ENCODE data around the gene UCHL1.

Gene UCHL1

DNA sequence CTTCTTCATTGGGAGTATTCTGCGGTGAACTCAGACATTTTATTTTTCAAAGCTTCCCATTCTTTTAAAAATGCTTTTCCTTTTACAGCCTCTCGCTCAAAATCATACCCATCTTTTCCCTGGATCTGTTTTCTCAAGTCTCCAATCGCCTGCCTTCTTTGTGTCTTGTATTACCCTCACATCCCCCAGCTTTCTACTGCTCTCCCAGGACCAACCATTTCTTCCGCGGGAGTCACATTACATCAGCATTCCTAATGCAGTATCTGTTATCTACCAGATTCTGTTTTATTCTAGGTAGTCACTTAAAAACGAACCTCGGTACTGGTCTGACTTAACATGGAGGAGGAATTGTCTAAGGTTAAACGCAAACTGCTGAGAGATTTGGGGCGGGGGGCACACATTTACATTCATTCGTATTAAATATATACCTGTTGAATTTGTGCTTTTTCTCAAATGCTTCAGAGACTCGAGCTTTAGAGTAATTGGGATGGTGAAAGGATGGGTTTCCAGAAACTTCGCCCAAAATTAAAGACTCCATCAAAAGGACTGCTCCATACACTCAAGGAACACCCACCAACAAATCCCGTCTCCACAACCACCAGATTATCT is 493 bp upstream of the UCHL1 start:
- Histone ChIP-seq H3K9me3 (replicated peaks in 1 of 11) (peaks cover 10 to 17% (median 14%) of the 10 kb centered on the region in 11 experiments; a peak in 19 of 22 replicates), H3K9ac (peak overlapping the region in 9 of 11 experiments; percentile 54 to 89 (median 81); a peak in 11 of 22 replicates), H3K27ac (peak overlapping the region in 4 of 11 experiments; percentile 79 to 87 (median 82); a peak in 4 of 22 replicates), H3K4me2 (peak overlapping the region; percentile 74 to 84 (median 77)), H4K20me1 (peaks cover 0 to 31% (median 0%) of the 10 kb centered on the region in 11 experiments; a peak in 6 of 22 replicates), H3K4me1 (peaks cover 0 to 18% (median 14%) of the 10 kb centered on the region in 10 experiments; a peak in 14 of 20 replicates), H3K27me3 (peaks cover 0 to 12% (median 0%) of the 10 kb centered on the region in 11 experiments; a peak in 4 of 22 replicates), H3K4me3 (peak overlapping the region; percentile 58 to 80 (median 70)), H3K36me3 (peaks cover 0 to 23% (median 15%) of the 10 kb centered on the region in 11 experiments; a peak in 14 of 22 replicates)
- no peak for TF ChIP-seq Cebpa-rat (IDR thresholded peaks at IDR 0.05)

DNA sequence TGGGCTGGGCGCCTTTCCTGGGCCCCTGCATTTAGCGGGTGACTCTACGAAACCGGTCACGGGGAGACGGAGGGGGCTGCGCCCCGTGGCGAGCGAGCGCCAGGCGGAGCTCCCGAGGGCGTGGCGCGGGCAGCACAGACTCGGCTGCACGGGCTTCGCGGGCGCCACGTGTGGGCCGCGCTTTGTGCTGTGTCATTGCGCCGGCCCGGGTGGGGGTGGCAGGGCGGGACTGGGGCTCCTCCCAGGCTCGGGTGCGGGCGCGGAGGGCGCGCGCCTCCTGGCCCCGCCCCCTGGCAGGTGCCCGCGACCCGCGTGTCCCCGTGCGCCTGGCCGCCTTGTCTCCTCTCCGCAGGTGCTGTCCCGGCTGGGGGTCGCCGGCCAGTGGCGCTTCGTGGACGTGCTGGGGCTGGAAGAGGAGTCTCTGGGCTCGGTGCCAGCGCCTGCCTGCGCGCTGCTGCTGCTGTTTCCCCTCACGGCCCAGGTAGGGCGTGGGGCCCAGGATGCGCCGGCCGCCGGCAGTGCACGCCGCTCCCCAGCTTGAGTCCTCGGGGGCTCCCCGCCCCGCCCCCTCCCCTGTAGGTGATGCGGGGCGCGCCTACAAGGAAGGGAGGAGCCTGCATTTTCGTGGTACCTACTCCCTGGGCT is 651 bp downstream of the UCHL1 start:
- H3K4me2 ChIP-seq, result peak overlapping the region; percentile 74 to 84 (median 77)
- H3K4me3 ChIP-seq, result peak overlapping the region; percentile 58 to 80 (median 70)
- peak overlapping the region in 10 of 11 experiments; percentile 34 to 87 (median 80); a peak in 19 of 22 replicates for H3K27ac ChIP-seq
- H3K9ac ChIP-seq, result peak overlapping the region; percentile 54 to 89 (median 80)
- peaks cover 0 to 12% (median 0%) of the 10 kb centered on the region in 11 experiments; a peak in 4 of 22 replicates for H3K27me3 ChIP-seq
- peaks cover 0 to 34% (median 27%) of the 10 kb centered on the region in 11 experiments; a peak in 19 of 22 replicates for H3K36me3 ChIP-seq
- peaks cover 10 to 17% (median 13%) of the 10 kb centered on the region in 11 experiments; a peak in 19 of 22 replicates for H3K9me3 ChIP-seq (replicated peaks in 1 of 11)
- peaks cover 0 to 31% (median 0%) of the 10 kb centered on the region in 11 experiments; a peak in 6 of 22 replicates for H4K20me1 ChIP-seq
- H3K4me1 ChIP-seq, result peaks cover 0 to 18% (median 14%) of the 10 kb centered on the region in 10 experiments; a peak in 14 of 20 replicates
- no peak for TF ChIP-seq Cebpa-rat (IDR thresholded peaks at IDR 0.05)

DNA sequence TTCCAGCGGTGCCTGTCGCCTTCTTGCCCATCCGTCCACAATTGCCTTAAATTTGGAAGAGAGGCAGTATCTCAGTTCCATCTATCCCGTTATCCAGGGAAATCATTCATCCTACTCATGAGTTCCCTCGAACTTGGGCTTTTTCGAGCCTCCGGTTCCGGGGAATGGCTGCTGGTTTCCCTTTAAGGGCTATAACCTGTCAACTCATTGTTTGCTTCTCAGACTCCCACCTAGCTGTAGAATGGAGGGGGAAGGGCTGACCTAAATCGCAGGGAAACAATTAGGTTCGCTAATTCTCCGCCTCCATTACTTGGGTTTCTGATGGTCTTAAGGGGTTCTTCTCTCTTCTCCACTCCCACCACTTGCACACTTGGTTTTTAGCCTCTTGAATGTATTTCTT is 1.2 kb downstream of the UCHL1 start:
- H3K4me1 ChIP-seq, result peaks cover 0 to 18% (median 14%) of the 10 kb centered on the region in 10 experiments; a peak in 14 of 20 replicates
- peak overlapping the region; percentile 58 to 80 (median 70) for H3K4me3 ChIP-seq
- peaks cover 0 to 31% (median 0%) of the 10 kb centered on the region in 11 experiments; a peak in 6 of 22 replicates for H4K20me1 ChIP-seq
- TF ChIP-seq Cebpa-rat (IDR thresholded peaks at IDR 0.05), result no peak
- peaks cover 0 to 12% (median 0%) of the 10 kb centered on the region in 11 experiments; a peak in 4 of 22 replicates for H3K27me3 ChIP-seq
- H3K9me3 ChIP-seq (replicated peaks in 1 of 11), result peaks cover 10 to 17% (median 13%) of the 10 kb centered on the region in 11 experiments; a peak in 19 of 22 replicates
- peak overlapping the region; percentile 74 to 84 (median 77) for H3K4me2 ChIP-seq
- peaks cover 0 to 39% (median 31%) of the 10 kb centered on the region in 11 experiments; a peak in 19 of 22 replicates for H3K36me3 ChIP-seq
- peak overlapping the region in 9 of 11 experiments; percentile 57 to 87 (median 81); a peak in 16 of 22 replicates for H3K27ac ChIP-seq
- peak overlapping the region in 10 of 11 experiments; percentile 54 to 89 (median 80); a peak in 20 of 22 replicates for H3K9ac ChIP-seq

DNA sequence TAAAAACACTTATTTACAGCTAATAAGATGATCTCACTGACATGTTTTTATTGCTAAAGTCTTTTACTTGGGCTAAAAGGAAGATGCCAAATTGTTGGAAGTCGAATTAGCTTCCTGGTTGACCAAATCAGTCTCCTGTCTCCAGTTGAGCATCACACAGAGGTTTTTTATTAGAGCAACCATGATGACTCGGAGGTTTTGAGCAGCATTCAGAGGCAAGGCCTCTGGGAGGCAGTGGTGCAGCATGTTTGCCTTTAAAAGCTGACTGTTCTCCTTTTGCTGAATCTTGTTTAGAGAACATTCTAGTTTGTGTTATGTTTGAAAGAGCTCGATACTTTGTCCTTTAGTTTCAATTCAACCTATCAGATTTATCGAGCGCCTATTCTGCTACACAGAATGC is 2.1 kb downstream of the UCHL1 start:
- no peak for TF ChIP-seq Cebpa-rat (IDR thresholded peaks at IDR 0.05)
- H3K36me3 ChIP-seq, result peaks cover 0 to 48% (median 39%) of the 10 kb centered on the region in 11 experiments; a peak in 19 of 22 replicates
- H3K9ac ChIP-seq, result peak overlapping the region in 5 of 11 experiments; percentile 80 to 89 (median 88); a peak in 7 of 22 replicates
- H3K9me3 ChIP-seq (replicated peaks in 1 of 11), result peaks cover 10 to 17% (median 13%) of the 10 kb centered on the region in 11 experiments; a peak in 19 of 22 replicates
- peaks cover 0 to 31% (median 0%) of the 10 kb centered on the region in 11 experiments; a peak in 6 of 22 replicates for H4K20me1 ChIP-seq
- H3K27me3 ChIP-seq, result peaks cover 0 to 12% (median 0%) of the 10 kb centered on the region in 11 experiments; a peak in 4 of 22 replicates
- peak overlapping the region in 7 of 11 experiments; percentile 8 to 87 (median 85); a peak in 11 of 22 replicates for H3K27ac ChIP-seq
- peak overlapping the region in 10 of 11 experiments; percentile 1 to 84 (median 76); a peak in 18 of 22 replicates for H3K4me2 ChIP-seq
- H3K4me3 ChIP-seq, result peak overlapping the region in 4 of 10 experiments; percentile 69 to 80 (median 74); a peak in 4 of 20 replicates
- peaks cover 0 to 18% (median 14%) of the 10 kb centered on the region in 10 experiments; a peak in 14 of 20 replicates for H3K4me1 ChIP-seq

DNA sequence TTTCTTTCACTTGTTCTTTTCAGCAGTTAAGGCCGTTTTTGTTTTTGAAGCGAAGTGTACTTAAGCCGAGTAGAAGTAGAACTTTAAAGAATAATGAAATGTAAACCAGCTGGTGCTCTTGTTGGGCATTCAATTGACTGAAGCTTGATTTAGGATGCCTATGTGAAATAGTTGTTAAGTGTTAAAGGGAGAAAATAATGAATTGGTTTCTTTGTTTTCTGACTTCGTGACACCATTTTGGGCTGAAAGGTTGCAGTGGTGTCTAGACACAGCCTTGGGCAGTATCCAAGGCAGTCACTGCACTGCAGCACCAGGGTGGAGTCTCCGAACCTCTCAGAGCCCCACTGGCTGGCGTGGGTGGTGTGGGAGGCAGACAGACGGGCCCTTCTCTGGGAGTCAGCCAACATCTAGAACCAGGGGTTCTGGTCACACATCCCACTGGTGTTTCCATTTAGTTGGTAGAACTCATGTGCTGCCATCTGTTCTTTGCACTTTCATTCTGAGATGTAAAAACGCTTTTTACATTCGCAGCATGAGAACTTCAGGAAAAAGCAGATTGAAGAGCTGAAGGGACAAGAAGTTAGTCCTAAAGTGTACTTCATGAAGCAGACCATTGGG is 3.5 kb downstream of the UCHL1 start:
- Histone ChIP-seq H3K4me2 (no peak overlapping the region), H3K36me3 (peaks cover 8 to 62% (median 53%) of the 10 kb centered on the region in 11 experiments; a peak in 20 of 22 replicates), H4K20me1 (peaks cover 0 to 31% (median 0%) of the 10 kb centered on the region in 11 experiments; a peak in 6 of 22 replicates), H3K9ac (no peak overlapping the region), H3K9me3 (replicated peaks in 1 of 11) (peaks cover 10 to 17% (median 13%) of the 10 kb centered on the region in 11 experiments; a peak in 19 of 22 replicates), H3K27me3 (peaks cover 0 to 12% (median 0%) of the 10 kb centered on the region in 11 experiments; a peak in 4 of 22 replicates), H3K4me3 (no peak overlapping the region), H3K27ac (no peak overlapping the region), H3K4me1 (peaks cover 0 to 18% (median 14%) of the 10 kb centered on the region in 10 experiments; a peak in 14 of 20 replicates)
- TF ChIP-seq Cebpa-rat (IDR thresholded peaks at IDR 0.05), result no peak

DNA sequence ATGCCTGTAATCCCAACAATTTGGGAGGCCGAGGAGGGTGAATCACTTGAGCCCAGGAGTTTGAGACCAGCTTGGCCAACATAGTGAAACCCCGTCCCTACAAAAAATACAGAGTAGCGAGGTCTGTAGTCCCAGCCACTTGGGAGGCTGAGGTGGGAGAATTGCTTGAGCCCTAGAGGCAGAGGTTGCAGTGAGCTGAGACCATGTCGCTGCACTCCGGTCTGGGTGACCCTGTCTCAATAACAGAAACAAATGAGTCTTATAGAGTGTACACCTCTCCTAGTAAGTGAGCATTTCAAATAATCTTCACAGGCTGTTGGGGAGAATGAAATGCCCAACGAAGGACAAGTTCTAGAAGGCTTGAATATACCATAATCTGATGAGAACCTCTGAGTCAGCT is 5.5 kb downstream of the UCHL1 start:
- peaks cover 8 to 82% (median 70%) of the 10 kb centered on the region in 11 experiments; a peak in 20 of 22 replicates for H3K36me3 ChIP-seq
- H3K4me1 ChIP-seq, result peaks cover 0 to 18% (median 12%) of the 10 kb centered on the region in 10 experiments; a peak in 14 of 20 replicates
- no peaks in the 10 kb centered on the region for H3K27me3 ChIP-seq
- H3K4me2 ChIP-seq, result no peak overlapping the region
- no peak overlapping the region for H3K4me3 ChIP-seq
- TF ChIP-seq Cebpa-rat (IDR thresholded peaks at IDR 0.05), result no peak
- no peak overlapping the region for H3K27ac ChIP-seq
- peaks cover 0 to 31% (median 0%) of the 10 kb centered on the region in 11 experiments; a peak in 6 of 22 replicates for H4K20me1 ChIP-seq
- peaks cover 3 to 10% (median 6%) of the 10 kb centered on the region in 11 experiments; a peak in 17 of 22 replicates for H3K9me3 ChIP-seq (replicated peaks in 1 of 11)
- H3K9ac ChIP-seq, result no peak overlapping the region

DNA sequence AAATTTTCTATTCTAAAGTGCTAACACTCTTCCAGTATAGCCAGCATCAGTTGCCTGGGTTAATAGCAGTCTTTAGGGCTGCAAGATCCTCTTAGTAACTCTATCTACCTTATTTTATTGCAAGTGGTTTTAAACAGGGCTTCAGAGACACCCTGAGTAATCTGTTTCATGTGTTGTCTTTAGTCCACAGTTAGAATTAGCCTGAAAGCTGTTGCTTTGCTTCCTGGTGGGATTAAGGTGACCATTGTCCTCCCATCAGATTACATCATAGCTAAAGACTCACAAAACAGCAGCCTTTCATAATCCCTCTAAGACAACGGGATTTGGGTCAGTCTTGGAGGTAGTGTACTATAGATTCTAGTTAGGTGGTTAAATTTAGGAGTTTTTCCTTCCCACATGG is 7.5 kb downstream of the UCHL1 start:
- TF ChIP-seq Cebpa-rat (IDR thresholded peaks at IDR 0.05), result no peak
- peaks cover 8 to 100% (median 85%) of the 10 kb centered on the region in 11 experiments; a peak in 20 of 22 replicates for H3K36me3 ChIP-seq
- no peaks in the 10 kb centered on the region for H3K27me3 ChIP-seq

More for the DNA sequence above, 7.5 kb downstream of the UCHL1 start:
- Histone ChIP-seq H3K9me3 (replicated peaks in 1 of 11) (0 out of 22 replicates have a peak, but pooled peaks cover 0 to under 1% (median 0%) of the 10 kb centered on the region in 11 experiments), H3K4me3 (no peak overlapping the region), H3K9ac (no peak overlapping the region), H3K4me1 (peaks cover 0 to 2% (median 0%) of the 10 kb centered on the region in 10 experiments; a peak in 3 of 20 replicates), H4K20me1 (peaks cover 0 to 14% (median 0%) of the 10 kb centered on the region in 11 experiments; a peak in 3 of 22 replicates), H3K4me2 (no peak overlapping the region), H3K27ac (no peak overlapping the region)

All from BLaER1 treated with 17β-estradiol and CSF1 and Interleukin-3, amounts not matched to agents 10 nM and 100 nM (cell line).